ENCODE data around the gene ALKBH8.

- TF ChIP-seq CTCF (IDR thresholded peaks at IDR 0.05) (no peak), POLR2A (IDR thresholded peaks at IDR 0.05) (no peak)
Observed at GRCh38 chr11:107564877-107565218, 687 bp downstream of the ALKBH8 start.

All from Peyer's patch (tissue), 4 donors.